Daoy (cell line): ENCODE data around the gene FGD5. TPM values are rescaled to one million over a fixed set of nuclear protein-coding genes. Genes with fewer than 3 reads are reported as not detected.
"Not testable (repeated sequence)": the region's sequence is repeated elsewhere in the genome, so short reads cannot be mapped to it uniquely, and the experiment has no call there.

Experiments used
- DNase-seq: peaks from one replicate; pipeline ENCODE4 v3.0.0-alpha.2; 2015; ENCODE audit warnings: low read depth
- total RNA-seq: library from RNA; depleted of rRNA; stranded (reverse); fragments of >200 nt; shearing (Covaris generic); gene quantifications from 2 replicates; pipeline ENCODE4 v1.2.3, GENCODE V29; 2014

FGD5 gene
- total RNA-seq, 1 experiment from 2014 or later, result 7.0 TPM

GRCh38 chr3:14806641-14807263 is 12.0 kb upstream of the FGD5 start:
- DNase-seq, result peak; percentile 83

- no peak for DNase-seq
Observed at GRCh38 chr3:14808025-14808424, 10.7 kb upstream of the FGD5 start.

- no peak for DNase-seq
Observed at GRCh38 chr3:14808502-14809266, 10.1 kb upstream of the FGD5 start.

- DNase-seq, result not testable (repeated sequence)
Observed at GRCh38 chr3:14809611-14810010, 9.2 kb upstream of the FGD5 start.

GRCh38 chr3:14810070-14810791 is 8.5 kb upstream of the FGD5 start:
- DNase-seq, result peak; percentile 58

GRCh38 chr3:14810801-14811661 is 7.7 kb upstream of the FGD5 start:
- peak; percentile 40 for DNase-seq

- no peak for DNase-seq
Observed at GRCh38 chr3:14811684-14812083, 7.1 kb upstream of the FGD5 start.

GRCh38 chr3:14812196-14812790 is 6.5 kb upstream of the FGD5 start:
- no peak for DNase-seq

- no peak for DNase-seq
Observed at GRCh38 chr3:14814411-14814871, 4.3 kb upstream of the FGD5 start.

- no peak for DNase-seq
Observed at GRCh38 chr3:14816359-14816758, 2.4 kb upstream of the FGD5 start.

GRCh38 chr3:14819671-14820070 is 909 bp downstream of the FGD5 start:
- no peak for DNase-seq

GRCh38 chr3:14820156-14820555 is 1.4 kb downstream of the FGD5 start:
- no peak for DNase-seq

GRCh38 chr3:14821151-14821550 is 2.4 kb downstream of the FGD5 start:
- DNase-seq, result no peak

- DNase-seq, result no peak
Observed at GRCh38 chr3:14822134-14822533, 3.4 kb downstream of the FGD5 start.

- DNase-seq, result no peak
Observed at GRCh38 chr3:14822670-14823390, 4.1 kb downstream of the FGD5 start.

- DNase-seq, result no peak
Observed at GRCh38 chr3:14823393-14823792, 4.6 kb downstream of the FGD5 start.

- DNase-seq, result no peak
Observed at GRCh38 chr3:14823910-14824629, 5.3 kb downstream of the FGD5 start.

GRCh38 chr3:14824646-14825045 is 5.9 kb downstream of the FGD5 start:
- DNase-seq, result no peak

- DNase-seq, result no peak
Observed at GRCh38 chr3:14826069-14826468, 7.3 kb downstream of the FGD5 start.

GRCh38 chr3:14827776-14828175 is 9.0 kb downstream of the FGD5 start:
- DNase-seq, result peak; percentile 64
